ENCODE data around the gene LRRC75A. TPM values are rescaled to one million over a fixed set of nuclear protein-coding genes. Genes with fewer than 3 reads are reported as not detected.

Gene LRRC75A
- total RNA-seq, 3 donors from 2014 or later: 37.1 to 85.7 (median 52.6) TPM

DNA sequence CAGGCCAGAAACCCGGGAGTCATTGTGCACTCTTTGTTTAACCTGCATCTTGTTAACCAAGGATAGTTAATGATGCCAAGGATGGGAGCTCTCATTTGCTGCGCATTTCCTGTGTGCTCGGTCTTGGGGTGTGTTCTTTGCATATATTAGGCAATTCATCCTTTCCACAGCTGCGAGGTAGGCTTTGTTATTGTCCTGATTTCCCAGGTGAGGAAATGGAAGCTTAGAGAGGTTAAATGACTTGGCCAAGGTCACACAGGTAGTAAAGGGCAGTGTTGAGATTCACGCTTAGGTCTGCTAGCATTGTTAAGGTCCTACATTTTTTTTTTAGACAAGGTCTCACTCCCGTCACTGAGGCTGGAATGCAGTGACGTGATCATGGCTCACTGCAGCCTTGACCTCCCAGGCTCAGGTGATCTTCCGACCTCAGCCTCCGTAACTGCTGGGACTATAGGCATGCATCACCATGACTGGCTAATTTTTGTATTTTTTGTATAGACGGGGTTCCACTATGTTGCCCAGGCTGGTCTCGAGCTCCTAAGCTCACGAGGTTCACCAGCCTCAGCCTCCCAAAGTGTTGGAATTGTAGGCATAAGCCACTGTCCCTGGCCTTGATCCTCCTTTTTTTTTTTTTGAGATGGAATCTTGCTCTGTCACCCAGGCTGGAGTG lies 5.0 kb upstream of the LRRC75A start:
- ATAC-seq: no peak
- TF ChIP-seq, protein P1, sequence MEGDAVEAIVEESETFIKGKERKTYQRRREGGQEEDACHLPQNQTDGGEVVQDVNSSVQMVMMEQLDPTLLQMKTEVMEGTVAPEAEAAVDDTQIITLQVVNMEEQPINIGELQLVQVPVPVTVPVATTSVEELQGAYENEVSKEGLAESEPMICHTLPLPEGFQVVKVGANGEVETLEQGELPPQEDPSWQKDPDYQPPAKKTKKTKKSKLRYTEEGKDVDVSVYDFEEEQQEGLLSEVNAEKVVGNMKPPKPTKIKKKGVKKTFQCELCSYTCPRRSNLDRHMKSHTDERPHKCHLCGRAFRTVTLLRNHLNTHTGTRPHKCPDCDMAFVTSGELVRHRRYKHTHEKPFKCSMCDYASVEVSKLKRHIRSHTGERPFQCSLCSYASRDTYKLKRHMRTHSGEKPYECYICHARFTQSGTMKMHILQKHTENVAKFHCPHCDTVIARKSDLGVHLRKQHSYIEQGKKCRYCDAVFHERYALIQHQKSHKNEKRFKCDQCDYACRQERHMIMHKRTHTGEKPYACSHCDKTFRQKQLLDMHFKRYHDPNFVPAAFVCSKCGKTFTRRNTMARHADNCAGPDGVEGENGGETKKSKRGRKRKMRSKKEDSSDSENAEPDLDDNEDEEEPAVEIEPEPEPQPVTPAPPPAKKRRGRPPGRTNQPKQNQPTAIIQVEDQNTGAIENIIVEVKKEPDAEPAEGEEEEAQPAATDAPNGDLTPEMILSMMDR (IDR thresholded peaks at IDR 0.05): no peak
- DNase-seq: no peak
- Histone ChIP-seq H3K36me3 (ENCODE audit: low read depth) (no peaks in the 10 kb centered on the region), H3K4me1 (ENCODE audit: low read depth) (peaks cover 6% of the 10 kb centered on the region), H3K4me3 (no peak overlapping the region), H3K9me3 (no peaks in the 10 kb centered on the region)
- intact Hi-C loops (cut with DNase I, micrococcal nuclease): no loop called here

DNA sequence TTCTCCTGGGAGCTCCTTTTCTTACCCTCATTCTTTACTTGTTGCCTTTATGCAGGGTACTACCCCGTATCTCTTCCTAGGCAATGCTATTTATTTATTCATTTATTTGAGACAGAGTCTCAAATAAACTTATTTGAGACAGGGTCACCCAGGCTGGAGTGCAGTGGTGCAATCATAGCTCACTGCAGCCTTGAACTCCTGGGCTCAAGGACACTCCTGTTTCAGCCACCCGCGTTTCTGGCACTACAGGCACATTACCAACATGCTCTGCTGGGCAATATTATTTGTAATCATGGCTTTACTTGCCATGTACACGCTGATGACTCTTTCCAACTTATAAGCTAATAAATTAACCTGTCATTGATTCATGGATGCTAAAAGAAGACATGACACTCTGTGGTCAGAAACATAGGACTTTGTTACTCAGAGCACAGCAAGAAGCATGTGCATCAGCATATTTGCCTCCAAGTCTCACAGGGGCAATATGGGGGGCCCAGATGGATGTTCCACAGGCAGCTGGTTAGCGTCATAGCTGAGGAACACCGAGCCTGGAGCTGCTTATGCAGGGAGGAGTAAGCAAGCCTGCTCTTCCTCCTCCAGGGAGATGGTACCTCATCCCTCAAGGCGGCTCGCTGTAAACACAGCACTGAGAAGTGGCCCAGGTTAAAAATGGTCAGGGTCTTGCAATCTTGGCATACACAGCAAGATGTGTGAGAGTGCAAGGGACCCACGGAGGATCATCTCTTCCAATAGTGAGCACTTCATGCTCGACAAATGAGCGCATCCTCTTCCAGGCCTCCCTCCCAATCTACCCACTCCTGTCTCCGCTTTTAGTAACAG lies 4.2 kb upstream of the LRRC75A start:
- H3K36me3 ChIP-seq (ENCODE audit: low read depth): no peaks in the 10 kb centered on the region
- intact Hi-C loops (cut with DNase I, micrococcal nuclease): no loop called here
- peaks cover 9% of the 10 kb centered on the region for H3K4me1 ChIP-seq (ENCODE audit: low read depth)
- no peaks in the 10 kb centered on the region for H3K9me3 ChIP-seq
- TF ChIP-seq, protein P1 (IDR thresholded peaks at IDR 0.05): no peak
- H3K4me3 ChIP-seq: no peak overlapping the region
- no peak for DNase-seq
- ATAC-seq: no peak

DNA sequence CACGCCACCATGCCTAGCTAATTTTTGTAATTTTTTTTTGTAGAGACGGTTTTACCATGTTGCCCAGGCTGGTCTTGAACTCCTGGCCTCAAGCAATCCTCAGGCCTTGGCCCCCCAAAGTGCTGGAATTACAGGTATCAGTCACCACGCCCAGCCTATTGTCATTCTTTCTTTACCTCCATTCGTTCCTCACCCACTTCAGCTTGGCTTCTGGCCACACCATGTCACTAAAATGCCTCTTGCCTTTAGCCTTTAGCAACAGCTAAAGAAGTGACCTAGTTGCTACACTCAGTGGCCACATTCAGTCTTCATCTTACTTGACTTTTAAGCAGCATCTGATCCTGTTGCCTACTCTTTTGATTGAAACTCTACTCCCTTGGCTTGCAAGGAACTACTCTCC lies 3.6 kb upstream of the LRRC75A start:
- DNase-seq: no peak
- intact Hi-C loops (cut with DNase I, micrococcal nuclease): no loop called here
- H3K36me3 ChIP-seq (ENCODE audit: low read depth): no peaks in the 10 kb centered on the region
- ATAC-seq: no peak
- TF ChIP-seq, protein P1 (IDR thresholded peaks at IDR 0.05): no peak
- peaks cover 11% of the 10 kb centered on the region for H3K4me1 ChIP-seq (ENCODE audit: low read depth)
- H3K9me3 ChIP-seq: no peaks in the 10 kb centered on the region
- H3K4me3 ChIP-seq: no peak overlapping the region

DNA sequence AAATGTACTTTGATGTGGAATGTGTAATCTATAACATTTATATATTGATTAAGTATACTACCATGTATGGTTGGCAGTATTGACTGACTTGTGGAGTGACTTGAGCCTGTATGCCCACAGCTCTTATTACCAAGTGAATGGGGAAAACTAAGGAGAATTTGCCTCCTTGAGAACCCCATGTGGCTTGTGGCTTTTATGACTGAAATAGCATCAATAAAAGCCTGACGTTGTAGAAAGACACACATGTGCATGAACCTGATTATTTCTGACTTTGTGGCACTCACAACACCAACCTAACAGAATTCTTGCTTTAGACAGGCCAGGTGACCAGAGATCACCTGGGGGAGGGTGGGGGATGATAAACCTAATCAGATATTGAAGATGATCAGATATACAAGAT lies 2.1 kb upstream of the LRRC75A start:
- no peak for ATAC-seq
- no peak for DNase-seq
- Histone ChIP-seq H3K9me3 (no peaks in the 10 kb centered on the region), H3K4me1 (ENCODE audit: low read depth) (peaks cover 17% of the 10 kb centered on the region), H3K36me3 (ENCODE audit: low read depth) (no peaks in the 10 kb centered on the region), H3K4me3 (no peak overlapping the region)
- TF ChIP-seq, protein P1 (IDR thresholded peaks at IDR 0.05): no peak
- intact Hi-C loops (cut with DNase I, micrococcal nuclease): no loop called here

DNA sequence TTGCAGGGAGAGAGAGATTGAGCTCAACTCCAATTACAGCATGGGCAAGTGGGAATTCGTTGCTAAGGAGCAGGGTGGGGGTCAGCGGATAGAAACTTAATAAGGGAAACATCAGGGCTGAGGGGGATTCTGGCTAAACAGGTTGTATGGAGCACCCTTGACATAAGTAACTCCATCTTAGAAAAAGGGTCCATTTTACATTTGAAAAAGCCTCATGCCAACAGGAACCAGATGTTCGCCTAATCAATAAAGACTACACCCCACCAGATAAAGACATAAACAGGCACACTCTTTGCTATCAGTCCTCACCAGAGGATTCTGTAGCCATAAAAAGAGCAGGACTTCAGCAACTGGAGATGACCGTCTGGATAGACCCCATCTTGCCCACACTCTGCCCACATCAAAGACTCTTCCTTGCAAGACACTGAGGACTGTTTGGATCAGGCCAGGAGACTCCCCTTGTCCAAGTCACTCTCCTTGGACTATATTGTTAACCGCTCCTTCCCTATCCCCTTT lies 1.6 kb upstream of the LRRC75A start:
- intact Hi-C loops (cut with DNase I, micrococcal nuclease): no loop called here
- H3K9me3 ChIP-seq: no peaks in the 10 kb centered on the region
- DNase-seq: no peak
- no peak for ATAC-seq
- H3K4me1 ChIP-seq (ENCODE audit: low read depth): peaks cover 22% of the 10 kb centered on the region
- H3K36me3 ChIP-seq (ENCODE audit: low read depth): no peaks in the 10 kb centered on the region
- H3K4me3 ChIP-seq: no peak overlapping the region
- TF ChIP-seq, protein P1 (IDR thresholded peaks at IDR 0.05): no peak

Data from mucosa of descending colon (tissue), 3 donors.